ENCODE data around the gene WWC1.
"Not testable (repeated sequence)": the region's sequence is repeated elsewhere in the genome, so short reads cannot be mapped to it uniquely, and the experiment has no call there.

Gene WWC1

GRCh38 chr5:168273056-168273980 is 18.1 kb upstream of the WWC1 start:
- no peak overlapping the region for H3K9ac ChIP-seq (ENCODE audit: low read depth, low read length)
- no peaks in the 10 kb centered on the region for H3K36me3 ChIP-seq (ENCODE audit: insufficient read depth, low read length)
- H3K4me1 ChIP-seq (ENCODE audit: insufficient read depth, low read length) = peaks cover 7% of the 10 kb centered on the region
- no peaks in the 10 kb centered on the region for H3K9me3 ChIP-seq (ENCODE audit: control insufficient read depth, insufficient read depth, low read length)

GRCh38 chr5:168274406-168274805 is 17.0 kb upstream of the WWC1 start:
- H3K9me3 ChIP-seq (ENCODE audit: control insufficient read depth, insufficient read depth, low read length) = no peaks in the 10 kb centered on the region
- H3K36me3 ChIP-seq (ENCODE audit: insufficient read depth, low read length) = no peaks in the 10 kb centered on the region
- H3K9ac ChIP-seq (ENCODE audit: low read depth, low read length) = no peak overlapping the region
- H3K4me1 ChIP-seq (ENCODE audit: insufficient read depth, low read length) = peaks cover 7% of the 10 kb centered on the region

GRCh38 chr5:168275940-168276339 is 15.5 kb upstream of the WWC1 start:
- no peak overlapping the region for H3K9ac ChIP-seq (ENCODE audit: low read depth, low read length)
- no peaks in the 10 kb centered on the region for H3K4me1 ChIP-seq (ENCODE audit: insufficient read depth, low read length)
- no peaks in the 10 kb centered on the region for H3K36me3 ChIP-seq (ENCODE audit: insufficient read depth, low read length)
- H3K9me3 ChIP-seq (ENCODE audit: control insufficient read depth, insufficient read depth, low read length) = no peaks in the 10 kb centered on the region

GRCh38 chr5:168282120-168282519 is 9.3 kb upstream of the WWC1 start:
- H3K9me3 ChIP-seq (ENCODE audit: control insufficient read depth, insufficient read depth, low read length) = no peaks in the 10 kb centered on the region
- H3K9ac ChIP-seq (ENCODE audit: low read depth, low read length) = no peak overlapping the region
- no peaks in the 10 kb centered on the region for H3K36me3 ChIP-seq (ENCODE audit: insufficient read depth, low read length)
- 0 out of 2 replicates have a peak, but pooled peaks cover 7% of the 10 kb centered on the region for H3K4me1 ChIP-seq (ENCODE audit: insufficient read depth, low read length)

GRCh38 chr5:168284809-168285208 is 6.6 kb upstream of the WWC1 start:
- H3K36me3 ChIP-seq (ENCODE audit: insufficient read depth, low read length) = no peaks in the 10 kb centered on the region
- no peak overlapping the region for H3K9ac ChIP-seq (ENCODE audit: low read depth, low read length)

GRCh38 chr5:168285696-168286095 is 5.7 kb upstream of the WWC1 start:
- no peaks in the 10 kb centered on the region for H3K9me3 ChIP-seq (ENCODE audit: control insufficient read depth, insufficient read depth, low read length)
- peaks cover 20% of the 10 kb centered on the region; the same call in 1 of the 2 replicates for H3K4me1 ChIP-seq (ENCODE audit: insufficient read depth, low read length)
- no peak overlapping the region for H3K9ac ChIP-seq (ENCODE audit: low read depth, low read length)
- H3K36me3 ChIP-seq (ENCODE audit: insufficient read depth, low read length) = no peaks in the 10 kb centered on the region

More at GRCh38 chr5:168284809-168285208, 6.6 kb upstream of the WWC1 start:
- H3K9me3 ChIP-seq (ENCODE audit: control insufficient read depth, insufficient read depth, low read length) = no peaks in the 10 kb centered on the region
- H3K4me1 ChIP-seq (ENCODE audit: insufficient read depth, low read length) = peaks cover 20% of the 10 kb centered on the region; the same call in 1 of the 2 replicates

- H3K36me3 ChIP-seq (ENCODE audit: insufficient read depth, low read length) = no peaks in the 10 kb centered on the region
- H3K9me3 ChIP-seq (ENCODE audit: control insufficient read depth, insufficient read depth, low read length) = no peaks in the 10 kb centered on the region
- H3K4me1 ChIP-seq (ENCODE audit: insufficient read depth, low read length) = peaks cover 20% of the 10 kb centered on the region; the same call in 1 of the 2 replicates
- H3K9ac ChIP-seq (ENCODE audit: low read depth, low read length) = no peak overlapping the region
Observed at GRCh38 chr5:168286386-168286785, 5.1 kb upstream of the WWC1 start.

GRCh38 chr5:168286863-168287262 is 4.6 kb upstream of the WWC1 start:
- H3K9me3 ChIP-seq (ENCODE audit: control insufficient read depth, insufficient read depth, low read length); H3K9ac ChIP-seq (ENCODE audit: low read depth, low read length); H3K36me3 ChIP-seq (ENCODE audit: insufficient read depth, low read length): not testable (repeated sequence)
- peaks cover 17% of the 10 kb centered on the region; the same call in 1 of the 2 replicates for H3K4me1 ChIP-seq (ENCODE audit: insufficient read depth, low read length)

- H3K4me1 ChIP-seq (ENCODE audit: insufficient read depth, low read length) = peaks cover 17% of the 10 kb centered on the region; the same call in 1 of the 2 replicates
- no peaks in the 10 kb centered on the region for H3K36me3 ChIP-seq (ENCODE audit: insufficient read depth, low read length)
- no peaks in the 10 kb centered on the region for H3K9me3 ChIP-seq (ENCODE audit: control insufficient read depth, insufficient read depth, low read length)
- no peak overlapping the region for H3K9ac ChIP-seq (ENCODE audit: low read depth, low read length)
Observed at GRCh38 chr5:168287362-168287761, 4.1 kb upstream of the WWC1 start.

GRCh38 chr5:168288349-168289245 is 2.8 kb upstream of the WWC1 start:
- peaks cover 17% of the 10 kb centered on the region; the same call in 1 of the 2 replicates for H3K4me1 ChIP-seq (ENCODE audit: insufficient read depth, low read length)
- H3K9me3 ChIP-seq (ENCODE audit: control insufficient read depth, insufficient read depth, low read length) = no peaks in the 10 kb centered on the region
- no peak overlapping the region for H3K9ac ChIP-seq (ENCODE audit: low read depth, low read length)
- H3K36me3 ChIP-seq (ENCODE audit: insufficient read depth, low read length) = no peaks in the 10 kb centered on the region

GRCh38 chr5:168290902-168291341 is 523 bp upstream of the WWC1 start:
- H3K9ac ChIP-seq (ENCODE audit: low read depth, low read length) = peak overlapping the region; percentile 64
- peaks cover 19% of the 10 kb centered on the region; the same call in 1 of the 2 replicates for H3K4me1 ChIP-seq (ENCODE audit: insufficient read depth, low read length)
- H3K9me3 ChIP-seq (ENCODE audit: control insufficient read depth, insufficient read depth, low read length) = no peaks in the 10 kb centered on the region
- no peaks in the 10 kb centered on the region for H3K36me3 ChIP-seq (ENCODE audit: insufficient read depth, low read length)

GRCh38 chr5:168291964-168292785 is 730 bp downstream of the WWC1 start:
- peak overlapping the region; percentile 64; the same call in 1 of the 2 replicates for H3K9ac ChIP-seq (ENCODE audit: low read depth, low read length)
- no peaks in the 10 kb centered on the region for H3K9me3 ChIP-seq (ENCODE audit: control insufficient read depth, insufficient read depth, low read length)
- H3K36me3 ChIP-seq (ENCODE audit: insufficient read depth, low read length) = no peaks in the 10 kb centered on the region
- peaks cover 27% of the 10 kb centered on the region for H3K4me1 ChIP-seq (ENCODE audit: insufficient read depth, low read length)

- Histone ChIP-seq H3K9ac (ENCODE audit: low read depth, low read length) (peak overlapping the region; percentile 64; the same call in 1 of the 2 replicates), H3K9me3 (ENCODE audit: control insufficient read depth, insufficient read depth, low read length) (no peaks in the 10 kb centered on the region), H3K36me3 (ENCODE audit: insufficient read depth, low read length) (no peaks in the 10 kb centered on the region), H3K4me1 (ENCODE audit: insufficient read depth, low read length) (peaks cover 25% of the 10 kb centered on the region)
Observed at GRCh38 chr5:168292786-168293696, 1.6 kb downstream of the WWC1 start.
